ENCODE results near the gene KNOP1.

- TF ChIP-seq CTCF (conservative IDR thresholded peaks at IDR 0.05; ENCODE audit: low read length) (no peak), EZH2phosphoT487 (IDR thresholded peaks at IDR 0.05; ENCODE audit: borderline replicate concordance, low read depth, low read length) (no peak)
These were observed 1.8 kb downstream of the KNOP1 start for GRCh38 chr16:19716183-19716582.

Data from OCI-LY7 (cell line).